GM12878 (cell line): ENCODE data around the gene POU2F1. TPM values are rescaled to one million over a fixed set of nuclear protein-coding genes. Genes with fewer than 3 reads are reported as not detected.

Source experiments
- ATAC-seq: fragments of 200-7000 bp; cut with Tn5 transposase; 3 replicates; pipeline ENCODE4 v1.9.1; 2020; ENCODE audit warnings: mild to moderate bottlenecking, moderate library complexity
- BruUV-seq: library from RNA; stranded (reverse); fragments of 400-500 nt; replicated peaks from 2 replicates; lab custom pipeline; 2021; lab: Mats Ljungman, UMichigan
- CTCF ChIA-PET: fragments of 300-600 bp; sonication (Branson Sonifier 250); formaldehyde crosslinking; extraction: SDS; loops from one replicate; lab custom pipeline; 2021; ENCODE audit warnings: inconsistent platforms; lab: Yijun Ruan, JAX
- POLR2A ChIA-PET: fragments of 350-600 bp; formaldehyde crosslinking; extraction: SDS; loops from one replicate; lab custom pipeline; 2021; ENCODE audit warnings: inconsistent platforms; lab: Charles Lee
- RAD21 ChIA-PET: fragments of 300-600 bp; sonication (Branson Sonifier 250); formaldehyde crosslinking; loops from one replicate; lab custom pipeline; 2023; ENCODE audit warnings: antibody characterized with exemption; ENCODE audit not compliant: unreplicated experiment; lab: Charles Lee
- SMC1A ChIA-PET: fragments of 300-600 bp; sonication (Branson Sonifier 250); formaldehyde crosslinking; loops from one replicate; lab custom pipeline; 2023; ENCODE audit not compliant: unreplicated experiment, uncharacterized antibody; lab: Charles Lee
- DNase-seq: peaks from one replicate; pipeline ENCODE4 v3.0.0-alpha.2; 2011; ENCODE audit warnings: low read depth, low spot score
- FAIRE-seq: peaks from 3 replicates; lab custom pipeline; 2011; peaks lifted over from hg19 to GRCh38; lab: Jason Lieb, UNC
- H2AFZ ChIP-seq: 2 replicates; pipeline ENCODE4 v1.6.0; 2011; ENCODE audit warnings: low read depth, low read length, control low read depth; ENCODE audit not compliant: control insufficient read depth
- H3K27ac ChIP-seq: 2 replicates; pipeline ENCODE4 v1.5.1; 2011; ENCODE audit warnings: control low read depth; ENCODE audit not compliant: control insufficient read depth, insufficient read depth
- H3K27me3 ChIP-seq, 2 experiments: replicated peaks in 1 of 2; 2 replicates each; pipeline versions ENCODE4 v1.6.0 to v1.6.1; 2011; ENCODE audit warnings: low read length in 1 of 2; ENCODE audit not compliant: control insufficient read depth in 2 of 2, insufficient read depth in 2 of 2
- H3K36me3 ChIP-seq, 2 experiments: 2 replicates each; pipeline ENCODE4 v1.5.1; 2011; ENCODE audit warnings: low read length in 1 of 2; ENCODE audit not compliant: control insufficient read depth in 2 of 2, insufficient read depth in 2 of 2
- H3K4me1 ChIP-seq: 2 replicates; pipeline ENCODE4 v1.6.1; 2011; ENCODE audit warnings: mild to moderate bottlenecking, low read length, moderate library complexity, mixed read lengths; ENCODE audit not compliant: control insufficient read depth, insufficient read depth
- H3K4me2 ChIP-seq: 2 replicates; pipeline ENCODE4 v1.6.0; 2011; ENCODE audit warnings: control low read depth; ENCODE audit not compliant: control insufficient read depth, insufficient read depth
- H3K4me3 ChIP-seq: fragments of 200-600 bp; sonication (generic); 2 replicates; pipeline ENCODE4 v1.5.1; 2016
- H3K79me2 ChIP-seq: 2 replicates; pipeline ENCODE4 v1.6.0; 2011; ENCODE audit warnings: low read length; ENCODE audit not compliant: control insufficient read depth, insufficient read depth
- H3K9ac ChIP-seq: 2 replicates; pipeline ENCODE4 v1.8.0; 2011; ENCODE audit warnings: low read length, control low read depth, mixed read lengths; ENCODE audit not compliant: control insufficient read depth, insufficient read depth
- H3K9me3 ChIP-seq: replicated peaks from 3 replicates; pipeline ENCODE4 v1.5.1; 2011; ENCODE audit warnings: mild to moderate bottlenecking, low read length; ENCODE audit not compliant: control insufficient read depth, insufficient read depth
- H4K20me1 ChIP-seq: 2 replicates; pipeline ENCODE4 v1.6.0; 2011; ENCODE audit not compliant: control insufficient read depth, insufficient read depth
- BHLHE40 ChIP-seq, 2 experiments: fragments of 450-650 bp in 1 of 2; IDR thresholded peaks; 2 replicates each; pipeline ENCODE4 v1.6.1; 2011 to 2017; ENCODE audit warnings: low read depth in 2 of 2, borderline replicate concordance in 1 of 2, improper control_type of control experiment in 1 of 2, low read length in 1 of 2, mild to moderate bottlenecking in 1 of 2
- BRCA1 ChIP-seq: IDR thresholded peaks from 2 replicates; pipeline ENCODE4 v1.6.1; 2011; ENCODE audit warnings: low read depth, low read length, improper control_type of control experiment
- EED ChIP-seq: sonication (generic); IDR thresholded peaks from 2 replicates; pipeline ENCODE4 v1.6.1; 2016; ENCODE audit warnings: antibody characterized with exemption, low read depth
- ESRRA ChIP-seq: IDR thresholded peaks from 2 replicates; pipeline ENCODE4 v1.6.1; 2012; ENCODE audit warnings: mild to moderate bottlenecking, low read length, improper control_type of control experiment
- KDM1A ChIP-seq: fragments of 200-600 bp; sonication (generic); IDR thresholded peaks from 2 replicates; pipeline ENCODE4 v1.6.1; 2016; ENCODE audit warnings: borderline replicate concordance
- KLF5 ChIP-seq: fragments of 450-650 bp; IDR thresholded peaks from 2 replicates; pipeline ENCODE4 v1.6.1; 2014; ENCODE audit warnings: mild to moderate bottlenecking; ENCODE audit not compliant: partially characterized antibody
- ZNF274 ChIP-seq: IDR thresholded peaks from one replicate; pipeline ENCODE4 v1.8.0; 2011; ENCODE audit not compliant: insufficient read length, insufficient read depth
- WGBS: methylation state at CpG from one replicate; pipeline ENCODE4 v1.1.6; 2016; ENCODE audit warnings: low lambda C conversion rate; ENCODE audit not compliant: insufficient replicate concordance, insufficient coverage; ENCODE audit errors: missing lambda C conversion rate; 5-methylcytosine and 5-hydroxymethylcytosine counted together
- in situ Hi-C: fragments of 300-500 bp; cut with MboI; formaldehyde crosslinking; loops from 9 replicates; pipeline ENCODE4 v1.14.3; 2018; ENCODE audit warnings: mixed read lengths
- intact Hi-C: fragments of 100-400 bp; cut with micrococcal nuclease; formaldehyde crosslinking; loops from one replicate; pipeline ENCODE4 v1.14.2; 2022; ENCODE audit not compliant: unreplicated experiment
- polyA plus RNA-seq, 11 experiments: library from polyadenylated mRNA; depleted of rRNA in 4 of 11; unstranded in 6 of 11; stranded (reverse) in 5 of 11; fragments of >200 nt; fragmentation: Nextera tagmentation in 4 of 11; fragmentation: Illumina TruSeq in 1 of 11; extraction: Ambion mirVana in 4 of 11; extraction: Trizol in 1 of 11; gene quantifications; 1 replicate in 1 of 11; 2 replicates in 10 of 11; pipeline versions ENCODE4 v1.2.1 to v1.2.3, GENCODE V29; 2011 to 2016; ENCODE audit warnings: inconsistent platforms in 2 of 11, missing spikeins in 2 of 11, low read depth in 1 of 11
- total RNA-seq, 4 experiments: library from RNA; depleted of rRNA in 3 of 4; stranded (reverse); fragments of >200 nt in 3 of 4; fragmentation: Illumina TruSeq in 1 of 4; extraction: Trizol in 1 of 4; gene quantifications; 2 replicates each; pipeline versions ENCODE4 v1.2.1 to v1.2.3, GENCODE V29; 2013 to 2021
- TF ChIP-seq, protein P1 (sequence below): IDR thresholded peaks from 2 replicates; pipeline ENCODE4 v1.6.1; 2011; ENCODE audit warnings: borderline replicate concordance, low read depth, mild to moderate bottlenecking, moderate library complexity, low read length; ENCODE audit not compliant: insufficient read depth, poor library complexity, severe bottlenecking
- TF ChIP-seq, protein P2 (sequence below): IDR thresholded peaks from 2 replicates; pipeline ENCODE4 v1.6.1; 2012; ENCODE audit warnings: improper control_type of control experiment, low read depth, low read length; ENCODE audit not compliant: insufficient replicate concordance

The POU2F1 gene
- total and polyA plus RNA-seq, 10 of the 15 experiments (the other 5 are each of a cell fraction or from before 2014, with no cell fraction given), result 2.5 to 21.7 (median 12.5) TPM

DNA sequence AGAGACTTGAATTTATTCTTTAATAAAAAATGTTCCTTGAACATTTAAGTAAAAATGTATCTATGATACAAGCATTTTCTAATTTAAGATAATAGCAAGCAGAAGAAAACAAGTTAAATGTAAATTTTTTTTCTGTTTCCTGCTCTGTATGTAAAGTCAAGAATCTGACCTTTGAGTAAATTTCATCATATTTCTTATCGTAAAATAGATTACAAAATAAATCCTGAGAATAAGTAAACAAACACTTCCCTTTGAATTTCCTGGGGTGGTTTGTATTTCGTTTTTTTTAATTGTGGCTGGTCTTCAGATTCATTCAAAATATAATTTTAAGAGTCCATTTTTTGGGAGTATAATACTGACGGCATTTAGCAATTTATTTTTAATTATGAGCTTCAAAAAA lies 77.6 kb downstream of the POU2F1 start:
- TF ChIP-seq, protein P1, sequence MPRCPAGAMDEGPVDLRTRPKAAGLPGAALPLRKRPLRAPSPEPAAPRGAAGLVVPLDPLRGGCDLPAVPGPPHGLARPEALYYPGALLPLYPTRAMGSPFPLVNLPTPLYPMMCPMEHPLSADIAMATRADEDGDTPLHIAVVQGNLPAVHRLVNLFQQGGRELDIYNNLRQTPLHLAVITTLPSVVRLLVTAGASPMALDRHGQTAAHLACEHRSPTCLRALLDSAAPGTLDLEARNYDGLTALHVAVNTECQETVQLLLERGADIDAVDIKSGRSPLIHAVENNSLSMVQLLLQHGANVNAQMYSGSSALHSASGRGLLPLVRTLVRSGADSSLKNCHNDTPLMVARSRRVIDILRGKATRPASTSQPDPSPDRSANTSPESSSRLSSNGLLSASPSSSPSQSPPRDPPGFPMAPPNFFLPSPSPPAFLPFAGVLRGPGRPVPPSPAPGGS, result no peak
- no peak for TF ChIP-seq KDM1A
- no peaks in the 10 kb centered on the region for H3K36me3 ChIP-seq
- H3K27me3 ChIP-seq, result no peaks in the 10 kb centered on the region
- intact Hi-C loops, result no loop called here
- BruUV-seq, result no TSS peak
- no peak overlapping the region for H2AFZ ChIP-seq
- ATAC-seq, result no peak
- FAIRE-seq, result no peak
- H3K79me2 ChIP-seq, result peaks cover 3% of the 10 kb centered on the region
- H4K20me1 ChIP-seq, result no peaks in the 10 kb centered on the region
- POLR2A ChIA-PET, result no interaction called here
- H3K4me1 ChIP-seq, result no peaks in the 10 kb centered on the region
- CTCF ChIA-PET, result interaction anchor here (1.3 kb wide), 1 partner anchor 29 kb away, joined by 3 read pairs; no protein-coding TSS in a partner anchor
- no peak overlapping the region for H3K9ac ChIP-seq
- no peak overlapping the region for H3K4me2 ChIP-seq
- no peak for DNase-seq
- WGBS, result 80% methylated on average over 3 of the region's 3 CpGs
- SMC1A ChIA-PET, result no interaction called here
- H3K4me3 ChIP-seq, result no peak overlapping the region
- H3K27ac ChIP-seq, result no peak overlapping the region
- in situ Hi-C loops, result no loop called here
- no peaks in the 10 kb centered on the region; the same call in 1 of the 3 replicates for H3K9me3 ChIP-seq
- RAD21 ChIA-PET, result no interaction called here

DNA sequence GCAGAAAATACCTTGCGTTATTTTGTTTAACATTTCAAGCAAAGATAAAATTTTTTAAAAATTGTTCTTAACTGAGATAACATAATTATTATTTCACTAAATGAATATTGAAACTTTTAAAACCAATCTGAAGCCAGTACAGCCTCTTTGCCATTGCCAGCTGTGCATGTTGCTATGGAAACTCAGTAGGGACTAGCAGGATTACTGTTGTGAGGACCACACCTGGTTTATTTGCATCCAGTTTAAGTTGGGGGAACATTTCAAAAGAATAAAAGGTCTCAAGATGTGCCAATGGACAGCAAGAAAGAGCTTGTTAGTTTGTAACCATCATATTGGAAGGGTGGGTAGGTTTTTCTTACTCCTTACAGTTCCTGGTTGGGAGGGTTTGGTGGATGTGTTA lies 80.7 kb downstream of the POU2F1 start:
- no peaks in the 10 kb centered on the region for H3K4me1 ChIP-seq
- no peak overlapping the region for H3K4me3 ChIP-seq
- intact Hi-C loops (no loop called here), in situ Hi-C loops (loop anchor here (5.0 kb wide), 1 partner anchor 49 kb away; no protein-coding TSS in a partner anchor)
- ChIA-PET POLR2A (interaction anchor here (0.5 kb wide), 1 partner anchor 28 kb away, joined by 3 read pairs; no protein-coding TSS in a partner anchor), SMC1A (interaction anchor here (2.2 kb wide), 1 partner anchor 10 kb away, joined by 7 read pairs; no protein-coding TSS in a partner anchor), CTCF (no interaction called here), RAD21 (interaction anchor here (1.8 kb wide), 1 partner anchor 30 kb away, joined by 3 read pairs; no protein-coding TSS in a partner anchor)
- peaks cover 3% of the 10 kb centered on the region; the same call in 1 of the 2 replicates for H3K79me2 ChIP-seq
- 96% methylated on average over 1 of the region's 1 CpG for WGBS
- no peaks in the 10 kb centered on the region for H4K20me1 ChIP-seq
- no peaks in the 10 kb centered on the region; the same call in 2 of the 3 replicates for H3K9me3 ChIP-seq
- no peaks in the 10 kb centered on the region for H3K36me3 ChIP-seq
- no peaks in the 10 kb centered on the region for H3K27me3 ChIP-seq
- no peak overlapping the region for H2AFZ ChIP-seq
- DNase-seq, result no peak
- H3K9ac ChIP-seq, result no peak overlapping the region
- no peak for FAIRE-seq
- BruUV-seq, result no TSS peak
- ATAC-seq, result 0 out of 3 replicates have a peak, but pooled peaks have one; percentile 30
- no peak overlapping the region for H3K27ac ChIP-seq
- H3K4me2 ChIP-seq, result no peak overlapping the region
- TF ChIP-seq ESRRA (no peak), ZNF274 (no peak), KLF5 (no peak), BRCA1 (no peak), BHLHE40 (IDR thresholded peaks at IDR 0.05; ENCODE audit: borderline replicate concordance in 1 of 2, low read depth in 2 of 2, low read length in 1 of 2) (no peak), EED (no peak)
- TF ChIP-seq, protein P2, sequence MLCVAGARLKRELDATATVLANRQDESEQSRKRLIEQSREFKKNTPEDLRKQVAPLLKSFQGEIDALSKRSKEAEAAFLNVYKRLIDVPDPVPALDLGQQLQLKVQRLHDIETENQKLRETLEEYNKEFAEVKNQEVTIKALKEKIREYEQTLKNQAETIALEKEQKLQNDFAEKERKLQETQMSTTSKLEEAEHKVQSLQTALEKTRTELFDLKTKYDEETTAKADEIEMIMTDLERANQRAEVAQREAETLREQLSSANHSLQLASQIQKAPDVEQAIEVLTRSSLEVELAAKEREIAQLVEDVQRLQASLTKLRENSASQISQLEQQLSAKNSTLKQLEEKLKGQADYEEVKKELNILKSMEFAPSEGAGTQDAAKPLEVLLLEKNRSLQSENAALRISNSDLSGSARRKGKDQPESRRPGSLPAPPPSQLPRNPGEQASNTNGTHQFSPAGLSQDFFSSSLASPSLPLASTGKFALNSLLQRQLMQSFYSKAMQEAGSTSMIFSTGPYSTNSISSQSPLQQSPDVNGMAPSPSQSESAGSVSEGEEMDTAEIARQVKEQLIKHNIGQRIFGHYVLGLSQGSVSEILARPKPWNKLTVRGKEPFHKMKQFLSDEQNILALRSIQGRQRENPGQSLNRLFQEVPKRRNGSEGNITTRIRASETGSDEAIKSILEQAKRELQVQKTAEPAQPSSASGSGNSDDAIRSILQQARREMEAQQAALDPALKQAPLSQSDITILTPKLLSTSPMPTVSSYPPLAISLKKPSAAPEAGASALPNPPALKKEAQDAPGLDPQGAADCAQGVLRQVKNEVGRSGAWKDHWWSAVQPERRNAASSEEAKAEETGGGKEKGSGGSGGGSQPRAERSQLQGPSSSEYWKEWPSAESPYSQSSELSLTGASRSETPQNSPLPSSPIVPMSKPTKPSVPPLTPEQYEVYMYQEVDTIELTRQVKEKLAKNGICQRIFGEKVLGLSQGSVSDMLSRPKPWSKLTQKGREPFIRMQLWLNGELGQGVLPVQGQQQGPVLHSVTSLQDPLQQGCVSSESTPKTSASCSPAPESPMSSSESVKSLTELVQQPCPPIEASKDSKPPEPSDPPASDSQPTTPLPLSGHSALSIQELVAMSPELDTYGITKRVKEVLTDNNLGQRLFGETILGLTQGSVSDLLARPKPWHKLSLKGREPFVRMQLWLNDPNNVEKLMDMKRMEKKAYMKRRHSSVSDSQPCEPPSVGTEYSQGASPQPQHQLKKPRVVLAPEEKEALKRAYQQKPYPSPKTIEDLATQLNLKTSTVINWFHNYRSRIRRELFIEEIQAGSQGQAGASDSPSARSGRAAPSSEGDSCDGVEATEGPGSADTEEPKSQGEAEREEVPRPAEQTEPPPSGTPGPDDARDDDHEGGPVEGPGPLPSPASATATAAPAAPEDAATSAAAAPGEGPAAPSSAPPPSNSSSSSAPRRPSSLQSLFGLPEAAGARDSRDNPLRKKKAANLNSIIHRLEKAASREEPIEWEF, result no peak
